Aorta (tissue), 5 donors: Measurements from ENCODE around the gene VGLL2. TPM values are rescaled to one million over a fixed set of nuclear protein-coding genes. Genes with fewer than 3 reads are reported as not detected.

ENCODE experiments used
- ATAC-seq: fragments of 200-7000 bp; cut with Tn5 transposase; one replicate; pipeline ENCODE4 v1.9.1; 2022; ENCODE audit warnings: moderate library complexity; ENCODE audit not compliant: low FRiP score
- DNase-seq, 2 donors: peaks; one replicate each; pipeline ENCODE4 v3.0.0-alpha.2; 2020
- H3K27ac ChIP-seq, 2 donors: one replicate each; pipeline ENCODE4 v1.5.1; 2013; ENCODE audit warnings: low read length in 2 of 2, mild to moderate bottlenecking in 2 of 2, moderate library complexity in 2 of 2, control low read depth in 1 of 2, inconsistent platforms in 1 of 2, low read depth in 1 of 2
- H3K27me3 ChIP-seq, 2 donors: one replicate each; pipeline ENCODE4 v1.6.1; 2013; ENCODE audit warnings: control low read depth in 1 of 2, low read length in 1 of 2, mild to moderate bottlenecking in 1 of 2, moderate library complexity in 1 of 2; ENCODE audit not compliant: insufficient read depth in 2 of 2, control insufficient read depth in 1 of 2
- H3K36me3 ChIP-seq, 2 donors: one replicate each; pipeline ENCODE4 v1.6.1; 2013; ENCODE audit warnings: control low read depth in 1 of 2, low read length in 1 of 2, mild to moderate bottlenecking in 1 of 2; ENCODE audit not compliant: insufficient read depth in 2 of 2, control insufficient read depth in 1 of 2
- H3K4me1 ChIP-seq, 2 donors: one replicate each; pipeline ENCODE4 v1.6.1; 2013; ENCODE audit warnings: low read length in 2 of 2, control low read depth in 1 of 2, mild to moderate bottlenecking in 1 of 2, moderate library complexity in 1 of 2; ENCODE audit not compliant: insufficient read depth in 2 of 2, control insufficient read depth in 1 of 2
- H3K4me3 ChIP-seq, 2 donors: one replicate each; pipeline ENCODE4 v1.5.1; 2013; ENCODE audit warnings: low read length in 2 of 2, control low read depth in 1 of 2, mild to moderate bottlenecking in 1 of 2
- H3K9me3 ChIP-seq: one replicate; pipeline ENCODE4 v1.6.1; 2013; ENCODE audit warnings: mild to moderate bottlenecking, low read length; ENCODE audit not compliant: control insufficient read depth
- WGBS, 2 donors: extraction: QIAGEN DNeasy Blood & Tissue Kit; methylation state at CpG; one replicate each; pipeline ENCODE4 v1.1.7; 2013; 5-methylcytosine and 5-hydroxymethylcytosine counted together
- intact Hi-C, 2 donors: fragments of 100-400 bp; cut with DNase I; formaldehyde crosslinking; loops; one replicate each; pipeline versions ENCODE4 v1.14.2 to v1.15.0; 2022
- polyA plus RNA-seq, 2 donors: library from polyadenylated mRNA; stranded (reverse); fragments of 200-250 nt; gene quantifications; one replicate each; pipeline ENCODE4 v1.2.3, GENCODE V29; 2013
- total RNA-seq, 2 donors: library from RNA; stranded (reverse); fragmentation: NEBNext Ultra II Directional; extraction: Animal tissue kit (Norgen Biotek cat#: 25700); gene quantifications; one replicate each; pipeline ENCODE4 v1.2.1, GENCODE V29; 2021
- donor health status: healthy with polysubstance abuse.
- donor health status: Bipolar disorder and iron deficiency.
- donor health status: DM: no; HTN: no; CAD: no.
- donor health status: DM: no; HTN: no; CAD: no.
- donor health status: DM: yes; HTN: yes; CAD: no.

VGLL2 gene
- total and polyA plus RNA-seq, 4 donors, result not detected

DNA sequence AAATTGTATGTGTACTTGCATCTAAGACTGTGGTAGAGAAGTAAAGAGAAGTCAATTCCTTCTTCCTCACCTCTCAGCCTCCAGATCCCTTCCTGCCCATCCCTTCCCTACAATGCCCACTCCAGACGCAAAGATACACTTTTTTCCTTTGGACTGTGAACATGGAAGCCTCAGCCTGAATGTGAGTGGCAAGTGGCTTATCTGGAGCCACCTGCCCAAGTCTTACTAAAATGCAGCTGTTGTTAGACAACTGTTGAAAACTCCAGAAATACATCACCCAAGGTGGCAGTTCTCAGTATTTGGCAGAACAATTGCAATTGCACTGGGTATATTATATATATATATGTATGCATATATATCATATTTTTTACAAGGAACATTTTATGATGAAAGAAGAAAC, 7.5 kb downstream of the VGLL2 start:
- Histone ChIP-seq H3K4me1 (no peaks in the 10 kb centered on the region), H3K27me3 (peaks cover 0 to 1% of the 10 kb centered on the region in 2 donors), H3K4me3 (no peak overlapping the region), H3K27ac (no peak overlapping the region), H3K9me3 (no peaks in the 10 kb centered on the region), H3K36me3 (no peaks in the 10 kb centered on the region)
- 35 to 39% methylated on average over 1 of the region's 1 CpG for WGBS, 2 donors
- intact Hi-C loops, result no loop called here
- ATAC-seq (no peak), DNase-seq (no peak)

DNA sequence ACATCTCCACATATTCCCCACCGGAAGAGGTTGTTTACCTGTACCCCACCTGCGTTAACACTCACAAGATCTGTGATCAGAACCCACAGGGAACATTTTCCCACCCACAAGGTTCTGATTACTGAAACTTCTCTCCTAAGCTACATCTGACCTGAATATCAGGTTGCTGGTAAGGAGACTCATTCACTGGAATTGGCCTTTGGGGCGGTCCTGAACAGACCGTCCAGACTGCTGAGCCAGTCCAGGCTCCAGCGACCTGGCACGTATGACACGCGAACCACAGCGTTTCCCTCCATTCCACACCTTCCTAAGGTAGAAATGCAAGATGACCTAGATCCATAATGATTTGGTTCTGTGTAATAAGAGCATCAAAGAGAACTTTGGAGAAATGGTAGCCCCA, 9.8 kb downstream of the VGLL2 start:
- no peak overlapping the region for H3K4me3 ChIP-seq
- H3K4me1 ChIP-seq, result no peaks in the 10 kb centered on the region
- 83 to 88% methylated on average over 9 of the region's 9 CpGs for WGBS, 2 donors
- H3K27ac ChIP-seq, result no peak overlapping the region
- intact Hi-C loops, result no loop called here
- no peak for DNase-seq
- H3K27me3 ChIP-seq, result no peaks in the 10 kb centered on the region
- no peak for ATAC-seq
- no peaks in the 10 kb centered on the region for H3K36me3 ChIP-seq
- H3K9me3 ChIP-seq, result no peaks in the 10 kb centered on the region

DNA sequence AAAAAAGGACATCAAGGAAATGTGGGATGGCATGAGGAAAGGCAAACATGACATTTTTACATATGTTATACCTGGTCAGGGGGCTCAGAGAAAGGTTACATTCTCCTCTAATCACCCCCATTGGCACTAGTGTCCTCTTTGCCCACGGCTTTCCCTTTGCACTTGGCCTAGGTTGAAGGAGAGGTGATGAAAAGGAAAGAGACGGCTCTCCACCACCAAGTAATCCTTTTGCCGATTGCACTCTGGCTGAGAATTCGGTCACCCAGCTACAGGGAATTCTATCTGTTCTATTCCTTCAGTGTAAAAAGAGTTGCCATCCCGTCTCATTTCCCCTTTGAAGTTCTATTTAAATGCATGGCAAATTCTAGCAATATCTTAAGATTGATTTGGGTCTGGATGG, 10.4 kb downstream of the VGLL2 start:
- WGBS, 2 donors, result 59 to 68% methylated on average over 5 of the region's 5 CpGs
- Histone ChIP-seq H3K27ac (no peak overlapping the region), H3K36me3 (no peaks in the 10 kb centered on the region), H3K4me3 (no peak overlapping the region), H3K9me3 (no peaks in the 10 kb centered on the region), H3K27me3 (no peaks in the 10 kb centered on the region), H3K4me1 (no peaks in the 10 kb centered on the region)
- no peak for DNase-seq
- intact Hi-C loops, result no loop called here
- ATAC-seq, result no peak

DNA sequence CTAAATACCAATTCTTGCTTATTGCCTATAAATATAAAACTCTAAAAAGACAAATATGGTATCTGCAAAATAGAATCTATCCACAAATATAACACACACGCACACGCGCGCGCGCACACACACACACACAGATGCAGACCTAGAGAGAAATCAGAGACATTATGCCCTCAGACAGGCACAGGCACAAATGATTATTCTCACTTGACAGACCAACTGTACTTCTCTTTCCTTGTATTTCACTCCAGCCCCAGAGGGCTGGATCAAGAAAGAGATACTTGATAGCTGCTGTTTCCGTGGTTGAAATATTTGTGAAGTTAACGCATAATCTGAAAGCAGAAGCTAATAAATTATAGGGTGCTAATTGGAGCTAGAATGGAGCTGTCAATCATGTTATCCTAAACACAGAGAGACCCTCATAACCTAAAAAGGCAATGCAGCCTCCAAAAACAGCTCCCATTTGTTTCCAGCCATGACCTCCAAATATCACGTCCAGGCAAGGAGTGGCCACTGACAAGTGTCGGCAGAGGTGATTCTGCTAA, 11.5 kb downstream of the VGLL2 start:
- no peaks in the 10 kb centered on the region for H3K36me3 ChIP-seq
- no peak overlapping the region for H3K27ac ChIP-seq
- intact Hi-C loops, result no loop called here
- no peaks in the 10 kb centered on the region for H3K4me1 ChIP-seq
- ATAC-seq, result no peak
- DNase-seq, result no peak
- no peaks in the 10 kb centered on the region for H3K9me3 ChIP-seq
- WGBS, 2 donors, result 81 to 84% methylated on average over 10 of the region's 10 CpGs
- no peak overlapping the region for H3K4me3 ChIP-seq
- peaks cover 0 to 2% of the 10 kb centered on the region in 2 donors for H3K27me3 ChIP-seq

DNA sequence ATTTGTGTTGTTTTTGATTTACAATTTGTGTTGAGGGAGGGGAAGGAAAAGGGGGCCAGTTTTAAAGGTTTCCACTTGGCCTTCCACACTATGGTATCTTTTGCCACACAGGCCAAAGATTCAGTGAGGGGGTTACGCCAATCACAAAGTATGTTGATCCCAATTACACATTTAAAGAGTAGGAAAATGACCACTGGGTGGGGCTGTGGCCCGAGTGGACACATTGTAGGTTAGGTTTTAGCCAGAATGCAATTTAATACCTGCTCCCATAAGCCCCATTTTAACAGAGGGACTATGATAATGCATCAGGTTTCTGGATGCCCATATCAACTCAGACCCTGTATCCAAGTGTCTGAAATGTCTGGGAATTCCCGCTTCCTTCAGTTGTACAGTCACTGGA, 15.6 kb downstream of the VGLL2 start:
- Histone ChIP-seq H3K9me3 (no peaks in the 10 kb centered on the region), H3K4me3 (no peak overlapping the region), H3K27me3 (peaks cover 0 to 2% of the 10 kb centered on the region in 2 donors), H3K27ac (no peak overlapping the region), H3K4me1 (no peaks in the 10 kb centered on the region), H3K36me3 (no peaks in the 10 kb centered on the region)
- ATAC-seq, result no peak
- 68 to 71% methylated on average over 3 of the region's 3 CpGs for WGBS, 2 donors
- intact Hi-C loops, result no loop called here
- DNase-seq, result no peak

DNA sequence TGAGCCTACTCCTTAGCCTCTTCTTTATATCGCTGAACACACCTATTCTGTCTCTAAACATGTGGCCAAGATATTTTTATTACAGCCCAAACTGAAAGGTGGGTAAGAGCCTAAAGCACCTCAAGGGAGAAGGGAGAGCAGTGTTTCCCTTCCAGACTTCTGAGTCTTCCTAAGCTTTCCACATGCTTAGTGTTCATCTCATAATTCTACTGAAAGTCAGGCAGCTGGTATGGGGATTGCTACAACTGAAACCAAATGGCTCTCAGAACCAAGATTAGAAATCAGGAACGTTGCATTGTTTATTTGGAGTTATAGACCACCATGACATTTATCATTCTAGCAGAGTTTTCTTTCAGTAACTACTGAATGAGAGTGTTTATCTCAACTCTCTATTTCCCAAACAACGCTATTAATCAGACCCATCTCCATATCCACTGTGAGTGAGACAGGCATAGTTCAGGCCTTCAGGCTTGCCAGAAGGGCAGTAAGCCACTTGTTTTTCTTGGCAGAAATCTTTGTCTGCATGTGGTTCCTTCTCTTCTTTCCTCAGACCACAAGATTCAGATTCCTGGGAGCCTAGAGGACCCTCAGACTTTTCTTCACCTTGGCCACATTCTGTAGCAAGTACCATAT, 22.8 kb downstream of the VGLL2 start:
- no peak overlapping the region for H3K27ac ChIP-seq
- no peak overlapping the region for H3K4me3 ChIP-seq
- WGBS, 2 donors, result 53 to 58% methylated on average over 3 of the region's 3 CpGs
- ATAC-seq, result no peak
- H3K27me3 ChIP-seq, result no peaks in the 10 kb centered on the region
- no peaks in the 10 kb centered on the region for H3K4me1 ChIP-seq
- no peaks in the 10 kb centered on the region for H3K9me3 ChIP-seq
- DNase-seq, result no peak
- intact Hi-C loops, result no loop called here
- no peaks in the 10 kb centered on the region for H3K36me3 ChIP-seq

DNA sequence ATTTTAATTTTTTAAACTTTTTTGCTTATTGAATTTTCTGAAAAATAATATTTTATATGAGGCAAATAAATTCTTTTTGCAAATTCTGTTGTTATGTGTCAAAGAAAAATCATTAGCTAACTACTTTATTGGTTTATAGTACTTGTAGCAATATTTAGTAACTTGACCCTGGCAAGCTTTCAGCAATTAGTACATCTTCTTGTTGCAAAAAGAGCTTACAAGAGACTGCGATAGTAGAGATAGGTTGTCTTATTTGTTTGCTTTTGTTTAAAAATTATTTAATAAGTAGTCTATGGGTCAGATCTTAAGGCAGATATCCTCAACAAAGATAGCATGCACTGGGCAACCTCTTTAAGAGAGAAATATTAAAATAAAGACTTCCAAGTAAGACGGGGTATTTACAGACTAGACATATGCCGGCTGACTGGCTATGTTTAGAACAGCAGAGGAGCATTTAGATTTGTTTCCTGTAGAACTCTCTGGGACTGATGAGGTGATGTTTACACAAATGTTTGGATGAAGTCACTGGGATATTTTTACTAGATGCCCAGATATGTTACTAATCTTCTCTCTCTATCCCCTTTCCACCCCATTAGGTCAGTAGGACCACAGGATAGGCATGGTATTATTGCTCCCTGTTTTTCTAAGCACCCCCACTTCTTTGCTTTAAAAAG, 25.0 kb downstream of the VGLL2 start:
- ATAC-seq, result no peak
- Histone ChIP-seq H3K4me1 (no peaks in the 10 kb centered on the region), H3K4me3 (no peak overlapping the region), H3K27ac (no peak overlapping the region), H3K27me3 (no peaks in the 10 kb centered on the region), H3K9me3 (no peaks in the 10 kb centered on the region), H3K36me3 (no peaks in the 10 kb centered on the region)
- DNase-seq, result no peak
- intact Hi-C loops, result no loop called here
- WGBS, 2 donors, result 29 to 47% methylated on average over 3 of the region's 3 CpGs

DNA sequence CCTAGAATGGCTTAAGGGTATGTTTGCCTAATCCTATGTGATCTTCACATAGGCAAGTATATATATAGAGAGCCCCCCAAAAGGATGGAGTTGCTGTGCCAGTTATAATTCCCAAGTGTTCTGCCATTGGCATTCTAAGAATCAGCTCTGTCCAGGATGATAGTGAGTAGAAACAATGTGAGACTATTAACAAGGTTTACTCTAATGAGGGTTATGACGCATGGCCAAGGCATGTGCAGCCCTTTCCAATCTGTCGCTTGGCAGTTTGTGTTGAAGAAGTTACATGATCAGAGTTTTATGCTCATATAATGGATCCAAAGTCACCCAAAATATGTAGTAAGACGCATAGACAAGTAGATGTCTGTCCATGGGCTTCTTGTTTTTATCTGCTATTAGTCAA, 33.6 kb downstream of the VGLL2 start:
- no peak overlapping the region for H3K27ac ChIP-seq
- H3K4me3 ChIP-seq, result no peak overlapping the region
- 90 to 91% methylated on average over 3 of the region's 3 CpGs for WGBS, 2 donors
- H3K36me3 ChIP-seq, result no peaks in the 10 kb centered on the region
- no peaks in the 10 kb centered on the region for H3K27me3 ChIP-seq
- no peak for ATAC-seq
- H3K4me1 ChIP-seq, result no peaks in the 10 kb centered on the region
- H3K9me3 ChIP-seq, result no peaks in the 10 kb centered on the region
- intact Hi-C loops, result no loop called here
- no peak for DNase-seq

DNA sequence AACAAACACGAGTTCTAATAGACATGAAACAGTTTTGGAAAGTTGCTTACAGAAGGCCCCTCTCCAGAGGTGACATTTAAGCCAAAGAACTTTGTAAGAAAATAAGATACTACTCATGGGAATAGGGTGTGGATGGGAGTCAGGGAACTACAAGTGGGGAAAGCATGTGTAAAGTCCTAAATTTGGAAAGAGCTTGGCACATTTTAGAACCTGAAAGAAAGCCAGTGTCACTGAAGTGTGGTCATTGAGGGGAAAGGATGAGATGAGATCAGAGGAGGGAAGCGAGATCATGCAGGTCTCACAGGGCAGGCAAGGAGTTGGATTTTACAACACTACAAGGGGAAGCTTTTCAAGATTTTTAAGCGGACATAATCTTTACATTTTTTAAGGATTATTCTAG, 38.0 kb downstream of the VGLL2 start:
- Histone ChIP-seq H3K27ac (no peak overlapping the region), H3K27me3 (no peaks in the 10 kb centered on the region), H3K36me3 (no peaks in the 10 kb centered on the region), H3K4me1 (no peaks in the 10 kb centered on the region), H3K4me3 (no peak overlapping the region), H3K9me3 (no peaks in the 10 kb centered on the region)
- intact Hi-C loops, result no loop called here
- DNase-seq, result no peak
- 62 to 71% methylated on average over 3 of the region's 3 CpGs for WGBS, 2 donors
- no peak for ATAC-seq
